ENCODE measurements around the gene DSE.

The DSE gene

DNA sequence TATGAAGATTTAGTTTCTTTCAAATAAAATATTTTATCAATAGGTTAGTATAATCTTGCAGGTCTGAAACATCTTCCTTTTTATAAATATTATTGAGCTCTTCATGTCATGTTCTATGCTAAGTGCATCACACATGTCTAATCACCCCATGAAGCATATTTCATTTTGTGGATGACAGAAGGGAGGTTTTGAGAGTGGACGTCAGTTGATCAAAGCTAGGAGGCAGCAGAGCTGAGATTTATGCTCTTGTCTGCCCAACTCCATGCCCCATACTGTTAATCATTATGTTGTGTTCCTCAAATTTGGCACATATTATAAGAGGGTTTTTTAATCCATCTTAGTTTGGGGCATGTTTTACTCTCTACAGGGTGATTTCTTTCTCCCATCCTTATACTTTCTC lies 22.7 kb downstream of the DSE start:
- H3K36me3 ChIP-seq (ENCODE audit: control insufficient read depth, insufficient read depth, low read length), result no peaks in the 10 kb centered on the region
- peaks cover 14% of the 10 kb centered on the region for H3K4me1 ChIP-seq (ENCODE audit: control insufficient read depth, insufficient read depth, low read length, poor library complexity, severe bottlenecking)
- DNase-seq, result no peak
- no peaks in the 10 kb centered on the region for H3K9me3 ChIP-seq (ENCODE audit: control insufficient read depth, low read length)
- peak overlapping the region; percentile 64 for H3K27ac ChIP-seq (ENCODE audit: insufficient read depth, low read length, poor library complexity, severe bottlenecking)
- H3K27me3 ChIP-seq (replicated peaks; ENCODE audit: control insufficient read depth, insufficient read depth, low read length, poor library complexity, severe bottlenecking), result no peaks in the 10 kb centered on the region
- H3K4me3 ChIP-seq (ENCODE audit: insufficient read depth, low read depth, low read length, poor library complexity, severe bottlenecking), result no peak overlapping the region

DNA sequence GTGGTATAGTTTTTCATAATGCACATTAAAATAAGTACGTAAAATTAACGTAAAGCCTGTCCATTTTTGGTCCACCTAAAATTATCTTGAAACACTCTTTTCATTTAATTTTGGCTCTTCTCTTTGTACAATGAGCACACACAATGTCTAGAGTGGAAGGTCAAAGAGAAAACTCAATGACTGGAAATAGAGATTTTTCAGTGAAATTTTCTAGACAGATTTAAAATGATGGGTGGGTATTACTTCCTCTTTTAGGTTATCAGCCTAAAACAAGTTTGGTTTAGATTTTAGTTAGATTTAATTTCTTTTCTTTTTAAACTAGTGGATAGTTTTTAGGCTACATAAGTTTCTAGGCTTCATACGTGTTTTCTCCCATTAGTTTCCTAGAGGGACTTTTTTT lies 24.9 kb downstream of the DSE start:
- no peak for DNase-seq

DNA sequence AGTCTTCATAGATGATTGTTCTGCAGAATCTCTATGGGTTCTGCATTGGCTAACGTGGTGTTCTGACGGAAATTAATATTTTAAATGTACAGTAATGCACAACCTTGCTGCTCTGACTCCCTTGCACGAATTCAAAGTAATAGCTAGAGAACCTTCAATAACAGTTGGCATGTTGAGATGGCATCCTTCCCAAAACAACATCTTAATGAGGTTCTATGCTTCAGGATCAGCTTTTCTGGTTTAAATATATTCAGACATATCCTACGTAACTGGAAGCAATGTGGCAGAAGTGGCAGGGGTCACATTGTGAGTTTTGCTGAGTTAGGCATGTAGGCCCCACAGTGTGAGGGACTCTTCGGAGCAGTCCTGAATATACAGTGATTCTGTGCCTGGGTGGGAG lies 25.7 kb downstream of the DSE start:
- Histone ChIP-seq H3K4me3 (ENCODE audit: insufficient read depth, low read depth, low read length, poor library complexity, severe bottlenecking) (no peak overlapping the region), H3K9me3 (ENCODE audit: control insufficient read depth, low read length) (no peaks in the 10 kb centered on the region), H3K27ac (ENCODE audit: insufficient read depth, low read length, poor library complexity, severe bottlenecking) (no peak overlapping the region), H3K36me3 (ENCODE audit: control insufficient read depth, insufficient read depth, low read length) (no peaks in the 10 kb centered on the region), H3K27me3 (replicated peaks; ENCODE audit: control insufficient read depth, insufficient read depth, low read length, poor library complexity, severe bottlenecking) (no peaks in the 10 kb centered on the region), H3K4me1 (ENCODE audit: control insufficient read depth, insufficient read depth, low read length, poor library complexity, severe bottlenecking) (peaks cover 10% of the 10 kb centered on the region)
- DNase-seq, result no peak

More for the DNA sequence above, 24.9 kb downstream of the DSE start:
- H3K9me3 ChIP-seq (ENCODE audit: control insufficient read depth, low read length), result no peaks in the 10 kb centered on the region
- peaks cover 10% of the 10 kb centered on the region for H3K4me1 ChIP-seq (ENCODE audit: control insufficient read depth, insufficient read depth, low read length, poor library complexity, severe bottlenecking)
- H3K36me3 ChIP-seq (ENCODE audit: control insufficient read depth, insufficient read depth, low read length), result no peaks in the 10 kb centered on the region
- no peak overlapping the region for H3K27ac ChIP-seq (ENCODE audit: insufficient read depth, low read length, poor library complexity, severe bottlenecking)
- H3K4me3 ChIP-seq (ENCODE audit: insufficient read depth, low read depth, low read length, poor library complexity, severe bottlenecking), result no peak overlapping the region
- H3K27me3 ChIP-seq (replicated peaks; ENCODE audit: control insufficient read depth, insufficient read depth, low read length, poor library complexity, severe bottlenecking), result no peaks in the 10 kb centered on the region

DNA sequence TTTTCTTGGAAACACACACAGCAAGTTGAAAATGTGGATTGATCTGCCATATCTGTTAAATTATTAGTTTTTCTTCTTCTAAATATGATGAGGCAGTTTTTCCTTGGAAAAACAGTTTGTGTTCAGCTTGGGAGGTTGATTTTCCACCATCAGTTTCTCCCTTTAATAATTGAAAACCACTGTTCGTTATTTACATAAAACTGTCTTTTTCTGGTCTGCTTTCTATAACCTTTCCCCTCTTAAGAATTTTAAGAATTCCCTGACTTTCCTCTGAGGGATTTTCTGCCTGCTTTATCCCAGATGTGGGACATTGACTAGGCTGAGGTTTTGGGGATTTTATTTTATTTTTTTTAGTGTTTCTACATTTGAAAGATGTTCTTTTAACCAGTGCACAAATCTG lies 27.2 kb downstream of the DSE start:
- Histone ChIP-seq H3K27me3 (replicated peaks; ENCODE audit: control insufficient read depth, insufficient read depth, low read length, poor library complexity, severe bottlenecking) (no peaks in the 10 kb centered on the region), H3K4me3 (ENCODE audit: insufficient read depth, low read depth, low read length, poor library complexity, severe bottlenecking) (no peak overlapping the region), H3K4me1 (ENCODE audit: control insufficient read depth, insufficient read depth, low read length, poor library complexity, severe bottlenecking) (peaks cover 4% of the 10 kb centered on the region), H3K27ac (ENCODE audit: insufficient read depth, low read length, poor library complexity, severe bottlenecking) (no peak overlapping the region), H3K36me3 (ENCODE audit: control insufficient read depth, insufficient read depth, low read length) (no peaks in the 10 kb centered on the region), H3K9me3 (ENCODE audit: control insufficient read depth, low read length) (no peaks in the 10 kb centered on the region)
- DNase-seq, result no peak

DNA sequence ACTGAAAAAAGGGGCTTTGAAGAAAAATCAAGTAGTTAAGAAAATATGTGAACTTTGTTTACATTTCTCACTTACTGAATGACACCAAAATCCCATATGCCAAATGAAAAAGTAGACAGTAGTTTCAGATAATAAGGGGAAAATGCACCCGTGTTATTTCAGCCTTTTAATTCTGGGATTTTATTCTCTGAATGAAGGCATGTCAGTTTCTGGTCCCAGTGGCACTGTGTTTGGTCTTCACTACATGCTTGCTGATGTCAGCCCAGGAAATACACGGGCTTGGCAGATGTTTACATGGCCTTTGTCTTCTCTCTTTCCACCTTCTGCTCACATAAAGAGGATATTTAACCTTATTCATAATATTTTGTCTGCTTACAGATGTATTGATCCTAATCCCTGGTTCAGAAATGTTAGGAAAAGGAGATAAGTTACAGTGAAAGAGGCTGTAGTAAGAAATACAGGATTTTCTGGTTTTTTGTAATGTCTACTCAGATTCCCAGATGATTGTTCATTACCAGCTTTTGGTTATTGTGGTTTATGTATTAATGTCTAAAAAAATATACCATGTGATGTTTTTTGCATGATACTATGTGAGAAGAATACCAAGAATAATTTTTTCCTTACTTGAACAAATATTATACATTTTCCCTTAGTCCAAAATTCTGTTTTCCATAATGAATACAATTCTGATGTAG lies 27.7 kb downstream of the DSE start:
- H3K9me3 ChIP-seq (ENCODE audit: control insufficient read depth, low read length), result no peaks in the 10 kb centered on the region
- peaks cover 2% of the 10 kb centered on the region for H3K4me1 ChIP-seq (ENCODE audit: control insufficient read depth, insufficient read depth, low read length, poor library complexity, severe bottlenecking)
- H3K4me3 ChIP-seq (ENCODE audit: insufficient read depth, low read depth, low read length, poor library complexity, severe bottlenecking), result no peak overlapping the region
- H3K27ac ChIP-seq (ENCODE audit: insufficient read depth, low read length, poor library complexity, severe bottlenecking), result no peak overlapping the region
- no peaks in the 10 kb centered on the region for H3K27me3 ChIP-seq (replicated peaks; ENCODE audit: control insufficient read depth, insufficient read depth, low read length, poor library complexity, severe bottlenecking)
- no peaks in the 10 kb centered on the region for H3K36me3 ChIP-seq (ENCODE audit: control insufficient read depth, insufficient read depth, low read length)
- DNase-seq, result no peak

DNA sequence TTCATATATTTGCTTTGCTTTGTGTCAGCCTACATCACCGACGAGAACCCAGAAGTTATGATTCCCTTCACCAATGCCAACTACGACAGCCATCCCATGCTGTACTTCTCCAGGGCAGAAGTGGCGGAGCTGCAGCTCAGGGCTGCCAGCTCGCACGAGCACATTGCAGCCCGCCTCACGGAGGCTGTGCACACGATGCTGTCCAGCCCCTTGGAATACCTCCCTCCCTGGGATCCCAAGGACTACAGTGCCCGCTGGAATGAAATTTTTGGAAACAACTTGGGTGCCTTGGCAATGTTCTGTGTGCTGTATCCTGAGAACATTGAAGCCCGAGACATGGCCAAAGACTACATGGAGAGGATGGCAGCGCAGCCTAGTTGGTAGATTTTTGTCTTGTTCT lies 28.5 kb downstream of the DSE start:
- Histone ChIP-seq H3K27me3 (replicated peaks; ENCODE audit: control insufficient read depth, insufficient read depth, low read length, poor library complexity, severe bottlenecking) (no peaks in the 10 kb centered on the region), H3K4me1 (ENCODE audit: control insufficient read depth, insufficient read depth, low read length, poor library complexity, severe bottlenecking) (peaks cover 2% of the 10 kb centered on the region), H3K36me3 (ENCODE audit: control insufficient read depth, insufficient read depth, low read length) (no peaks in the 10 kb centered on the region), H3K9me3 (ENCODE audit: control insufficient read depth, low read length) (no peaks in the 10 kb centered on the region), H3K27ac (ENCODE audit: insufficient read depth, low read length, poor library complexity, severe bottlenecking) (no peak overlapping the region), H3K4me3 (ENCODE audit: insufficient read depth, low read depth, low read length, poor library complexity, severe bottlenecking) (no peak overlapping the region)
- no peak for DNase-seq

DNA sequence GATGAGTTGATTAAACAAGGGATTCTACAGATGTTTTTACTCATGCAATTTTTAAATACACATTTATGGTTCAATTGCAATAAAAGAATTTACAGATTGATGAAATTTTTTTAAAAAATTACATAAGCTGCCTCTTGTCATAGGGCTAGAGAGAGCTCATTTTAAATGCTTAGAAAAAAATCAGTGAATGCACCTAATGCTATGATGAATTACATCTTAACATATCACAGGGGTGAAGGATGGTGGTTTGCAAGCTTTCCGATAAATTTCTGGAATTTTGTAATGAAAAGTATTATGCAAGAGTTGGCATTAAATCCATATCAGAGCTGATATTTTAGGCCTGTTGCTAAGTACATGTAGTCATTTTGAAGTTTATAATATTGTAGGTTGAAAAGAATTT lies 29.6 kb downstream of the DSE start:
- H3K36me3 ChIP-seq (ENCODE audit: control insufficient read depth, insufficient read depth, low read length), result no peaks in the 10 kb centered on the region
- no peak for DNase-seq
- H3K4me3 ChIP-seq (ENCODE audit: insufficient read depth, low read depth, low read length, poor library complexity, severe bottlenecking), result no peak overlapping the region
- H3K4me1 ChIP-seq (ENCODE audit: control insufficient read depth, insufficient read depth, low read length, poor library complexity, severe bottlenecking), result peaks cover 2% of the 10 kb centered on the region
- H3K9me3 ChIP-seq (ENCODE audit: control insufficient read depth, low read length), result no peaks in the 10 kb centered on the region
- H3K27ac ChIP-seq (ENCODE audit: insufficient read depth, low read length, poor library complexity, severe bottlenecking), result no peak overlapping the region
- H3K27me3 ChIP-seq (replicated peaks; ENCODE audit: control insufficient read depth, insufficient read depth, low read length, poor library complexity, severe bottlenecking), result no peaks in the 10 kb centered on the region

DNA sequence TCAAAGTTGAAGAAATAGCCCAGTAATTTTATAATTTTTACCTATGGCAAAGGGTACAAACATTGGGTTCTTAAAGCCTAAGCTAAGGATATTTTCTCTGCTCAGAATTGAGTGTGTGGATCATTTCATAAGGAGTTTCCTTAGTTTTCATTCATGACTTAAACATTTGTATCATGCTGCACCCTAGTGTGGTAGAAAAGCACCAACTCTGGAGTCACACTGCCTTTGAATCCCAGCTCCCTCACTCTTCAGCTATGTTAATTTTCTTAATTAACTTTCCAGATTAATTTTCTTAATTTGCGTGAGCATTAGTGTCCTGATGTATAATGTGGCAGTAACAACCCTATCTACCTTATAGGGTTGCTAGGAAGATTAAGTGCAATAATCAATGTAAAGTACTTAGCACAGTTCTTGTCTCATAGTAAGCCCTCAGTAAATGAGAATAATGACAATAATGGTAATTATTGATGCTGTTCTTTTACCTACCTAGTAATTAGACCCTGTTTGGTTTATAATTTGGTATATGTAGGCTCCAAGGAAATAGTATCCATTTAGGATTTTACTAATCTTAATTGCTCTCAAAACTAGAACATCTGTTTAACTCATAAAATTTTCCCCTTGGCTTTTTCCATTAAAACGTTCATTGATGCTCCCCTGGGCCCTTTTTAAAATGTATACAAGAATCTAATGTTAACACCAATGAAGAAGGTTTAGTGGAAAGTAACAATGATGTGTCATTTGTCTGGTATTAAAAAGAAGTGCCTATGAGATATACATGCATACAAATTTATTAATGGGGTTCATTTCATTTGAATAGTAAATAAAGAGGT lies 31.6 kb downstream of the DSE start:
- no peak for DNase-seq
- Histone ChIP-seq H3K4me1 (ENCODE audit: control insufficient read depth, insufficient read depth, low read length, poor library complexity, severe bottlenecking) (peaks cover 2% of the 10 kb centered on the region), H3K9me3 (ENCODE audit: control insufficient read depth, low read length) (no peaks in the 10 kb centered on the region), H3K4me3 (ENCODE audit: insufficient read depth, low read depth, low read length, poor library complexity, severe bottlenecking) (no peak overlapping the region), H3K36me3 (ENCODE audit: control insufficient read depth, insufficient read depth, low read length) (no peaks in the 10 kb centered on the region), H3K27me3 (replicated peaks; ENCODE audit: control insufficient read depth, insufficient read depth, low read length, poor library complexity, severe bottlenecking) (no peaks in the 10 kb centered on the region), H3K27ac (ENCODE audit: insufficient read depth, low read length, poor library complexity, severe bottlenecking) (no peak overlapping the region)

DNA sequence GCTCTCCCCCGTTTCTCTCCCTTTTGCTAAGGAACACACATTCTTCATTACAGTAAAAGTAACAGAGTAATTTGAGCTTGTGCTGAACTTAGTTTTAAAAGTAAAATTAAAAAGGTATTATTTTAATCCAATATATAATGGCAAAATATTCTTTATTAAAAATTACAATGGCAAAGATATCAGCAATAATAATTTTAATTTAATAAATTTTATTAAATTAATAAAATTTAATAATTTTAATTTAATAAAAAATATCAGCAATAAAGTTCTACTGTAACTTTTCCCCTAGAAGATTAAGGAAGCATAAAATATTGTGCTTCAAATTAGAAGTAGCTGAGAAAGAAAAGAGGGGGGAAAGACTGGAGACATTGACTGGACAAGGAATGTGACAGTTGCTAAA lies 32.5 kb downstream of the DSE start:
- H3K4me3 ChIP-seq (ENCODE audit: insufficient read depth, low read depth, low read length, poor library complexity, severe bottlenecking), result no peak overlapping the region
- no peaks in the 10 kb centered on the region for H3K36me3 ChIP-seq (ENCODE audit: control insufficient read depth, insufficient read depth, low read length)
- no peak overlapping the region for H3K27ac ChIP-seq (ENCODE audit: insufficient read depth, low read length, poor library complexity, severe bottlenecking)
- no peaks in the 10 kb centered on the region for H3K4me1 ChIP-seq (ENCODE audit: control insufficient read depth, insufficient read depth, low read length, poor library complexity, severe bottlenecking)
- no peaks in the 10 kb centered on the region for H3K9me3 ChIP-seq (ENCODE audit: control insufficient read depth, low read length)
- H3K27me3 ChIP-seq (replicated peaks; ENCODE audit: control insufficient read depth, insufficient read depth, low read length, poor library complexity, severe bottlenecking), result no peaks in the 10 kb centered on the region
- DNase-seq, result no peak

DNA sequence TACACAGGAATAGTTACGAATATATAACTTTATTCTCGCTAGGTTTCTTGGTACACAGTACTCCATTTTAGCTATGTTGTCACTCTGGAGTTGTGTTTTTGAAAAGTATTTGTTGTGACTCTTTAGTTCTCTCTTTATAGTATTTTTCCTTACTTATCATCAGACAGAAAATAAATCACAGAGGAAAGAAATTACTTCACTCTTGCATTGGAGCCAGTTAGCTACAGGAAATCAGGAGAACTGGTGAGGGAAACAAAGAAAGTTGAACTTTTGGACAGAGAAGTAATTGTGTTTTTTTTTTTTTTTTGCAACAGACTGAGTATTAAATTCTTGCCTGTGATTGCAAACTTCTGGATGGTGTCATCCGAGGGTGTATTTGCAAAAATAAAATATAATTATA lies 33.9 kb downstream of the DSE start:
- DNase-seq, result no peak
- Histone ChIP-seq H3K4me3 (ENCODE audit: insufficient read depth, low read depth, low read length, poor library complexity, severe bottlenecking) (no peak overlapping the region), H3K27me3 (replicated peaks; ENCODE audit: control insufficient read depth, insufficient read depth, low read length, poor library complexity, severe bottlenecking) (no peaks in the 10 kb centered on the region), H3K4me1 (ENCODE audit: control insufficient read depth, insufficient read depth, low read length, poor library complexity, severe bottlenecking) (no peaks in the 10 kb centered on the region), H3K27ac (ENCODE audit: insufficient read depth, low read length, poor library complexity, severe bottlenecking) (no peak overlapping the region), H3K9me3 (ENCODE audit: control insufficient read depth, low read length) (no peaks in the 10 kb centered on the region), H3K36me3 (ENCODE audit: control insufficient read depth, insufficient read depth, low read length) (no peaks in the 10 kb centered on the region)

Measured in effector memory CD4-positive, alpha-beta T cell (primary cell).